SU-DHL-6 (cell line): ENCODE measurements around the gene AP1S3.

Source experiments
- H2AFZ ChIP-seq: fragments of 200-600 bp; sonication (generic); 2 replicates; pipeline ENCODE4 v1.6.1; 2014; ENCODE audit warnings: low read depth, mild to moderate bottlenecking, moderate library complexity, mixed read lengths, antibody characterized with exemption, low read length; ENCODE audit not compliant: severe bottlenecking
- H3F3A ChIP-seq: fragments of 200-600 bp; shearing (Covaris generic); 2 replicates; pipeline ENCODE4 v1.6.0; 2016; ENCODE audit warnings: antibody characterized with exemption, mild to moderate bottlenecking; ENCODE audit not compliant: insufficient read depth
- H3K27ac ChIP-seq: fragments of 200-600 bp; sonication (generic); 2 replicates; pipeline ENCODE4 v1.5.1; 2016; ENCODE audit warnings: low read depth, mild to moderate bottlenecking, low read length, moderate library complexity, mixed read lengths
- H3K27me3 ChIP-seq: fragments of 200-600 bp; sonication (generic), shearing (Covaris generic); 2 replicates; pipeline ENCODE4 v1.6.0; 2014; ENCODE audit warnings: mild to moderate bottlenecking, low read length
- H3K36me3 ChIP-seq: fragments of 200-600 bp; sonication (generic); 2 replicates; pipeline ENCODE4 v1.6.1; 2014; ENCODE audit warnings: mild to moderate bottlenecking, low read length, mixed read lengths
- H3K4me2 ChIP-seq: fragments of 300-600, 200-600 bp; shearing (Covaris generic), sonication (generic); 2 replicates; pipeline ENCODE4 v1.6.0; 2014; ENCODE audit warnings: low read length, low read depth, mild to moderate bottlenecking; ENCODE audit not compliant: poor library complexity, severe bottlenecking
- H3K4me3 ChIP-seq: fragments of 200-600 bp; sonication (generic); 2 replicates; pipeline ENCODE4 v1.5.1; 2014; ENCODE audit warnings: antibody characterized with exemption, low read length, mild to moderate bottlenecking, mixed read lengths; ENCODE audit not compliant: insufficient read depth, poor library complexity, severe bottlenecking
- H3K79me2 ChIP-seq: fragments of 200-600 bp; sonication (generic); 2 replicates; pipeline ENCODE4 v1.6.1; 2014; ENCODE audit warnings: mild to moderate bottlenecking, low read length, moderate library complexity; ENCODE audit not compliant: insufficient read depth
- H3K9ac ChIP-seq: fragments of 200-600 bp; sonication (generic); 2 replicates; pipeline ENCODE4 v1.7.0; 2014; ENCODE audit warnings: mild to moderate bottlenecking, low read length
- H3K9me2 ChIP-seq: fragments of 200-600 bp; sonication (generic); replicated peaks from 2 replicates; pipeline ENCODE4 v1.6.1; 2014; ENCODE audit warnings: low read length; ENCODE audit not compliant: insufficient read depth
- H3K9me3 ChIP-seq: fragments of 200-600 bp; sonication (generic); 2 replicates; pipeline ENCODE4 v1.6.1; 2014; ENCODE audit warnings: low read length, mixed read lengths; ENCODE audit not compliant: insufficient read depth
- H4K20me1 ChIP-seq: fragments of 200-600 bp; sonication (generic); 2 replicates; pipeline ENCODE4 v1.6.1; 2014; ENCODE audit warnings: low read depth, mild to moderate bottlenecking, antibody characterized with exemption, low read length, moderate library complexity, mixed read lengths
- CTCF ChIP-seq: fragments of 200-600 bp; sonication (generic); IDR thresholded peaks from one replicate; pipeline ENCODE4 v1.5.1; 2017; ENCODE audit warnings: antibody characterized with exemption, mild to moderate bottlenecking, low read length, moderate library complexity; ENCODE audit not compliant: insufficient read depth, poor library complexity, severe bottlenecking
- EZH2phosphoT487 ChIP-seq: fragments of 200-600 bp; sonication (generic), shearing (Covaris generic); conservative IDR thresholded peaks from 2 replicates; pipeline ENCODE4 v1.6.1; 2018; ENCODE audit warnings: mild to moderate bottlenecking, antibody characterized with exemption, low read length, moderate library complexity, mixed read lengths

Gene AP1S3

DNA sequence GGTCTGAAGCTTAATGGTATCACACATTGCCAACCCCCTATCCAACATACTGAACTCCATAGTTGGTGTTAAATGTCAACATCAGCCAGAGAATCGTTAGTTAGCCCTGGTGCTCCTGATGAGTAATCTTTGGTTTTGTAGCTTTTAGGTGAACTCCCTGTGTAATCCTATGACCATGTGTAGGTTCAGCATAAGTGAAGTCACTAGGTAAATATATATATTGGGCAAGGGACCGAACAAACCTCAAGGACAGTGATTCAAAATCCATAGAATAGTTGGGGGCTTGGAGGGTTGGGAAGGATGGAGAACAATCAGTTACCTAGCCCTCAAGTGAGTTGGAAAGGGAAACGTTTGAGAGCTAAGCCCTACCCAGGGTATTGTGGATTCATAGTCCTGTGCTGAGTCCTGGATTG lies 16.0 kb upstream of the AP1S3 start:
- H2AFZ ChIP-seq: no peak overlapping the region
- H3K4me3 ChIP-seq: no peak overlapping the region
- H3K79me2 ChIP-seq: no peaks in the 10 kb centered on the region
- H3K9ac ChIP-seq: no peak overlapping the region
- H4K20me1 ChIP-seq: no peaks in the 10 kb centered on the region
- H3K4me2 ChIP-seq: no peak overlapping the region
- no peak overlapping the region for H3K27ac ChIP-seq
- H3K9me2 ChIP-seq: no peaks in the 10 kb centered on the region
- H3F3A ChIP-seq: no peaks in the 10 kb centered on the region
- H3K36me3 ChIP-seq: no peaks in the 10 kb centered on the region
- H3K27me3 ChIP-seq: no peaks in the 10 kb centered on the region
- TF ChIP-seq CTCF (no peak), EZH2phosphoT487 (no peak)
- H3K9me3 ChIP-seq: no peaks in the 10 kb centered on the region; the same call in 1 of the 2 replicates

DNA sequence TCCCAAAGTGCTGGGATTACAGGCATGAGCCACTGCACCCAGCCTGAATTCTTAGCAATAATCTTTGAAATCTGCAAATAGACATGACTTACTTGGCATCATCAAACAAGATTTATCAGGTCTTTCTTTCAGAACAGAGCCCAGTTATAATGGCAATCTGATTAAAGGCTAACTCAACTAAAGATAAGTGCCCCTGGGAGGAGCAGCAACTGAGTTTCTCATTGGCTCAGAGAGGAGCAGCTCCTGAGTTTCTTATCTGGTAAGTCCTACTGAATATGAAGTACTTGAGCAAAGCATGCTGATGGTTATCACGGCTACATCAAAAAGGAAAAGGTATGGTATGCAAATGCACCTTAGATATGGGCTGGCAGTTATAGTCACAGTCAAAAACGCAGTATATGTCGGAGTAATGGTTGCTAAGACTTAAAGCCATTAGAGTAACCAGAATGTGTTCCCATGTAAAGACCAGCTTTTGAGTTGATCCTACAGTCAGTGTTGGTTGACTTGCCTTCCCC lies 15.0 kb upstream of the AP1S3 start:
- no peaks in the 10 kb centered on the region for H3F3A ChIP-seq
- no peak overlapping the region for H3K27ac ChIP-seq
- no peaks in the 10 kb centered on the region for H4K20me1 ChIP-seq
- H3K4me2 ChIP-seq: no peak overlapping the region
- H3K79me2 ChIP-seq: no peaks in the 10 kb centered on the region
- no peaks in the 10 kb centered on the region for H3K9me2 ChIP-seq
- H3K4me3 ChIP-seq: no peak overlapping the region
- H3K27me3 ChIP-seq: no peaks in the 10 kb centered on the region
- no peak overlapping the region for H3K9ac ChIP-seq
- no peaks in the 10 kb centered on the region; the same call in 1 of the 2 replicates for H3K9me3 ChIP-seq
- no peak overlapping the region for H2AFZ ChIP-seq
- H3K36me3 ChIP-seq: no peaks in the 10 kb centered on the region
- TF ChIP-seq CTCF (no peak), EZH2phosphoT487 (no peak)

- Histone ChIP-seq H3F3A (no peaks in the 10 kb centered on the region), H3K27me3 (no peaks in the 10 kb centered on the region), H3K79me2 (no peaks in the 10 kb centered on the region), H3K4me3 (no peak overlapping the region), H3K36me3 (no peaks in the 10 kb centered on the region), H4K20me1 (no peaks in the 10 kb centered on the region), H3K9ac (no peak overlapping the region), H3K9me2 (no peaks in the 10 kb centered on the region), H3K27ac (no peak overlapping the region), H2AFZ (no peak overlapping the region), H3K9me3 (no peaks in the 10 kb centered on the region; the same call in 1 of the 2 replicates), H3K4me2 (no peak overlapping the region)
- TF ChIP-seq CTCF: no peak
- no peak for TF ChIP-seq EZH2phosphoT487
Observed at GRCh38 chr2:223847410-223847809, 10.0 kb upstream of the AP1S3 start.
